Measurements from ENCODE around the gene MTERF4. TPM values are rescaled to one million over a fixed set of nuclear protein-coding genes. Genes with fewer than 3 reads are reported as not detected.
A peak's percentile ranks its signal among the peaks of the same experiment; 100 is the strongest.

The MTERF4 gene
- total RNA-seq, 2 donors from 2014 or later, result 91.3 to 98.5 TPM

- peak overlapping the region; percentile 28 to 46 for H3K4me3 ChIP-seq
- WGBS, result 18% methylated on average over 4 of the region's 8 CpGs
- peaks cover 10% of the 10 kb centered on the region for H3K4me1 ChIP-seq (replicated peaks)
- DNase-seq (ENCODE audit: low spot score), result no peak
- H3K27ac ChIP-seq, result peak overlapping the region; percentile 51 to 55
- no peaks in the 10 kb centered on the region for H3K27me3 ChIP-seq (replicated peaks; ENCODE audit: insufficient read depth)
- TF ChIP-seq, protein P1, sequence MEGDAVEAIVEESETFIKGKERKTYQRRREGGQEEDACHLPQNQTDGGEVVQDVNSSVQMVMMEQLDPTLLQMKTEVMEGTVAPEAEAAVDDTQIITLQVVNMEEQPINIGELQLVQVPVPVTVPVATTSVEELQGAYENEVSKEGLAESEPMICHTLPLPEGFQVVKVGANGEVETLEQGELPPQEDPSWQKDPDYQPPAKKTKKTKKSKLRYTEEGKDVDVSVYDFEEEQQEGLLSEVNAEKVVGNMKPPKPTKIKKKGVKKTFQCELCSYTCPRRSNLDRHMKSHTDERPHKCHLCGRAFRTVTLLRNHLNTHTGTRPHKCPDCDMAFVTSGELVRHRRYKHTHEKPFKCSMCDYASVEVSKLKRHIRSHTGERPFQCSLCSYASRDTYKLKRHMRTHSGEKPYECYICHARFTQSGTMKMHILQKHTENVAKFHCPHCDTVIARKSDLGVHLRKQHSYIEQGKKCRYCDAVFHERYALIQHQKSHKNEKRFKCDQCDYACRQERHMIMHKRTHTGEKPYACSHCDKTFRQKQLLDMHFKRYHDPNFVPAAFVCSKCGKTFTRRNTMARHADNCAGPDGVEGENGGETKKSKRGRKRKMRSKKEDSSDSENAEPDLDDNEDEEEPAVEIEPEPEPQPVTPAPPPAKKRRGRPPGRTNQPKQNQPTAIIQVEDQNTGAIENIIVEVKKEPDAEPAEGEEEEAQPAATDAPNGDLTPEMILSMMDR (IDR thresholded peaks at IDR 0.05), result peak in 2 of 4 experiments; percentile 38 to 40
- no peak for TF ChIP-seq POLR2A (IDR thresholded peaks at IDR 0.05)
- intact Hi-C loops (cut with DNase I), result no loop called here
- no peaks in the 10 kb centered on the region for H3K9me3 ChIP-seq
- H3K36me3 ChIP-seq, result no peaks in the 10 kb centered on the region
Measured at GRCh38 chr2:241063587-241063986, 38.5 kb downstream of the MTERF4 start.

- Histone ChIP-seq H3K36me3 (no peaks in the 10 kb centered on the region), H3K27me3 (replicated peaks; ENCODE audit: insufficient read depth) (no peaks in the 10 kb centered on the region), H3K27ac (peak overlapping the region in 1 of 2 donors; percentile 55), H3K4me1 (replicated peaks) (peaks cover 10% of the 10 kb centered on the region), H3K9me3 (no peaks in the 10 kb centered on the region), H3K4me3 (peak overlapping the region; percentile 28 to 46)
- TF ChIP-seq POLR2AphosphoS5 (IDR thresholded peaks at IDR 0.05) (no peak), POLR2A (IDR thresholded peaks at IDR 0.05) (no peak)
- TF ChIP-seq, protein P1 (IDR thresholded peaks at IDR 0.05), result no peak
- intact Hi-C loops (cut with DNase I), result no loop called here
- 48% methylated on average over 13 of the region's 13 CpGs for WGBS
- DNase-seq (ENCODE audit: low spot score), result no peak
Measured at GRCh38 chr2:241063093-241063551, 39.0 kb downstream of the MTERF4 start.

DNA sequence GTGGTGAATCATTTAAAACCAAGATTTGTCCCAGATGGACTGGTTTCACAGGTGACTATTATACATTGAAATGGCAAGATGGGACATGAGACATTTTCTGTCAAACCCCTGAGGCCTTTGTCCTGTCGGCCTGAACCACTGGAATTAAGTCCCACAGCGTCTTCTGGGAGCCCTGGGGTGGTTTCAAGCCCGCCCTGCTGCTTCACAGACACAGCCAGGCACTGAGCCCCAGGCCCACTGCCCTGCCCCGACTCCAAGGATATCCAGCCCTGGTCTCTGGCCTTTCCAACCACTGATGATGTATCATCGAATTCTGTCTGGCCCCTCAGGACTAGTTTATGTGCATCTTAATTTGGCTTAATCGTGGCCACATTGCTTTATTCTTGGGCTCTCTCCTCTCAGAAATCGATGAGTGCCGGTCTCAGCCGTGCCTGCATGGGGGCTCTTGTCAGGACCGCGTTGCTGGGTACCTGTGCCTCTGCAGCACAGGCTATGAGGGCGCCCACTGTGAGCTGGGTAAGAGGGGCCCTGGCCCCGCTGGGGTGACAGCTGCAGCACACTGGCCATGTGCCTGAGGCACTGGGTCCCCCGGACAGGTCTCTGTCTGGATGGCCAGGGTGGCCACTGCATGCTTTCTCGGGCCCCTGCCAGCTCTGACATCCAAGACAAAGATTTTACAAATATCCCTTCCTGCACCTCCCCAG lies 39.5 kb downstream of the MTERF4 start:
- Histone ChIP-seq H3K4me1 (replicated peaks) (peaks cover 10% of the 10 kb centered on the region), H3K27ac (peak overlapping the region; percentile 40 to 55), H3K36me3 (no peaks in the 10 kb centered on the region), H3K9me3 (no peaks in the 10 kb centered on the region), H3K27me3 (replicated peaks; ENCODE audit: insufficient read depth) (no peaks in the 10 kb centered on the region), H3K4me3 (no peak overlapping the region)
- 73% methylated on average over 15 of the region's 15 CpGs for WGBS
- DNase-seq (ENCODE audit: low spot score), result no peak
- no peak for TF ChIP-seq POLR2A (IDR thresholded peaks at IDR 0.05)
- TF ChIP-seq, protein P1 (IDR thresholded peaks at IDR 0.05), result no peak
- TF ChIP-seq POLR2AphosphoS5 (IDR thresholded peaks at IDR 0.05), result no peak
- intact Hi-C loops (cut with DNase I), result no loop called here

GRCh38 chr2:241061275-241061674 lies 40.8 kb downstream of the MTERF4 start:
- Histone ChIP-seq H3K4me3 (no peak overlapping the region), H3K27ac (peak overlapping the region; percentile 12 to 55), H3K27me3 (replicated peaks; ENCODE audit: insufficient read depth) (no peaks in the 10 kb centered on the region), H3K36me3 (no peaks in the 10 kb centered on the region), H3K9me3 (no peaks in the 10 kb centered on the region), H3K4me1 (replicated peaks) (peaks cover 10% of the 10 kb centered on the region)
- TF ChIP-seq, protein P1 (IDR thresholded peaks at IDR 0.05), result no peak
- TF ChIP-seq POLR2A (IDR thresholded peaks at IDR 0.05) (no peak), POLR2AphosphoS5 (IDR thresholded peaks at IDR 0.05) (peak; percentile 88)
- WGBS, result 64% methylated on average over 6 of the region's 6 CpGs
- intact Hi-C loops (cut with DNase I), result no loop called here
- DNase-seq (ENCODE audit: low spot score), result peak; percentile 76

All from prostate gland (tissue), 2 donors.